Large intestine (tissue), 3 donors: ENCODE results near the gene KRCC1. TPM values are rescaled to one million over a fixed set of nuclear protein-coding genes. Genes with fewer than 3 reads are reported as not detected.
"Not testable (repeated sequence)": the region's sequence is repeated elsewhere in the genome, so short reads cannot be mapped to it uniquely, and the experiment has no call there.

Source experiments
- DNase-seq, 2 donors: peaks; one replicate each; pipeline versions ENCODE4 v3.0.0 to v3.0.0-alpha.2; 2013
- H3K27ac ChIP-seq: one replicate; pipeline ENCODE4 v1.5.1; 2013; ENCODE audit warnings: low read length
- H3K27me3 ChIP-seq: 2 replicates; pipeline ENCODE4 v1.6.1; 2013; ENCODE audit warnings: low read length; ENCODE audit not compliant: control insufficient read depth, insufficient read depth
- H3K36me3 ChIP-seq: 2 replicates; pipeline ENCODE4 v1.6.1; 2013; ENCODE audit warnings: low read length; ENCODE audit not compliant: control insufficient read depth, insufficient read depth
- H3K4me1 ChIP-seq: one replicate; pipeline ENCODE4 v1.6.1; 2013; ENCODE audit warnings: low read length; ENCODE audit not compliant: control insufficient read depth, insufficient read depth
- H3K4me3 ChIP-seq: one replicate; pipeline ENCODE4 v1.5.1; 2013; ENCODE audit warnings: low read length
- H3K9me3 ChIP-seq: one replicate; pipeline ENCODE4 v1.6.1; 2013; ENCODE audit warnings: mild to moderate bottlenecking, low read depth, low read length, moderate library complexity; ENCODE audit not compliant: control insufficient read depth
- WGBS: methylation state at CpG from one replicate; pipeline ENCODE4 v1.1.5; 2013; ENCODE audit warnings: low lambda C conversion rate; ENCODE audit not compliant: insufficient coverage; 5-methylcytosine and 5-hydroxymethylcytosine counted together
- polyA plus RNA-seq: library from polyadenylated mRNA; unstranded; fragments of 120-200 nt; gene quantifications from one replicate; pipeline ENCODE4 v1.2.1, GENCODE V29; 2013

KRCC1 gene
- polyA plus RNA-seq, 1 donor: 39.4 TPM

DNA sequence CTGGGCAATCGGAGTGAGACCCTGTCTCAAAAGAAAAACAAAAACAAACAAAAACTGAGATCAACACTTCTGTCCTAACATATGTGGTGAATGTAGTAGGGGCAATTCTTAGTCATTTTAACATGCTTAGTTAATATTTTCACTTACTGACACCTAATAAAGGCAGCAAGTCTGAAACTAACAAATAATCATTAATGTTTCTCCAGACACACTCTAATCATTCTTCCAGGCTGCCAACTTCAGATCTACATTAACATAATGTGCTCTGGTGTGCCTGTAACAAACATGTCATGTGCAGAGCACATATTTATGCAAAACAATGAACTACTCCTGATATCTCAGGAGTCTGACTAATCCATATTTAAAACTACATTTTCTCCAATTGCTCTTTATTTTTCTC, 6.0 kb downstream of the KRCC1 start:
- no peak overlapping the region for H3K4me3 ChIP-seq
- no peak overlapping the region for H3K27ac ChIP-seq
- WGBS: no CpG with 5 or more reads among the region's 1 CpG
- no peak for DNase-seq
- no peaks in the 10 kb centered on the region for H3K9me3 ChIP-seq
- no peaks in the 10 kb centered on the region for H3K36me3 ChIP-seq
- no peaks in the 10 kb centered on the region for H3K27me3 ChIP-seq
- peaks cover 5% of the 10 kb centered on the region for H3K4me1 ChIP-seq

DNA sequence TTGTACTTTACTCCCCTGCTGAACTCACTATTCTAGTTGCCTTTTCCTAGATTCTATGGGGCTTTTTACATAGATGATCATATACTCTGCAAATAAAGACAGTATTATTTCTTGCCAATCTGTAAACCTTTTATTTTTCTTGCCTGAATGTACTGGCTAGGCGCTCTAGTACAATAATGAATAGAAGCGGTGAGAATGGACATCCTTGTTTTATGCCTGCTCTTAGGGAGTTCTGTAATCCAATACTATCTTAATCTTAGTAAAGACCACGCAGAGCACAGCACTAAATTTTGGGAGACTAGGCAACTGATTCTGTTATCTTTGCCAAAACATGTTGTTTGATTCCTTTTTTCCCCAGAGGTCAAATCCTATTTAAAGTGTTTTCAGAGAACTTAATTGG, 7.0 kb downstream of the KRCC1 start:
- Histone ChIP-seq H3K27ac (no peak overlapping the region), H3K9me3 (no peaks in the 10 kb centered on the region), H3K4me3 (no peak overlapping the region), H3K4me1 (no peaks in the 10 kb centered on the region), H3K27me3 (no peaks in the 10 kb centered on the region), H3K36me3 (peaks cover 4% of the 10 kb centered on the region)
- no CpG with 5 or more reads among the region's 3 CpGs for WGBS
- DNase-seq: no peak

DNA sequence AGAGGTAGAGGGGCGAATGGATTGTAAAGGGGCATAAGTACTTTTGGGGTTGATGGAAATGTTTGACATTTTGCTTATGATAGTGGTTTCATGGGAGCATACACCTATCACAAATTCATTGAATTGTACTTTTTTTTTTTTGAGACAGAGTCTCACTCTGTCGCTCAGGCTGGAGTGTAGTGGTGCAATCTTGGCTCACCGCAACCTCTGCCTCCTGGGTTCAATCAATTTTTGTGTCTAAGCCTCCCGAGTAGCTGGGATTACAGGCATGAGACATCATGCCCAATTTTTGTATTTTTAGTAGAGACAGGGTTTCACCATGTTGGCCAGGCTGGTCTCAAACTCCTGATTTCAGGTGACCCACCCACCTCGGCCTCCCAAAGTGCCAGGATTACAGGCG, 10.0 kb downstream of the KRCC1 start:
- H3K27me3 ChIP-seq, DNase-seq, H3K36me3 ChIP-seq, H3K27ac ChIP-seq, H3K4me1 ChIP-seq, H3K9me3 ChIP-seq, H3K4me3 ChIP-seq: not testable (repeated sequence)
- no CpG with 5 or more reads among the region's 6 CpGs for WGBS

DNA sequence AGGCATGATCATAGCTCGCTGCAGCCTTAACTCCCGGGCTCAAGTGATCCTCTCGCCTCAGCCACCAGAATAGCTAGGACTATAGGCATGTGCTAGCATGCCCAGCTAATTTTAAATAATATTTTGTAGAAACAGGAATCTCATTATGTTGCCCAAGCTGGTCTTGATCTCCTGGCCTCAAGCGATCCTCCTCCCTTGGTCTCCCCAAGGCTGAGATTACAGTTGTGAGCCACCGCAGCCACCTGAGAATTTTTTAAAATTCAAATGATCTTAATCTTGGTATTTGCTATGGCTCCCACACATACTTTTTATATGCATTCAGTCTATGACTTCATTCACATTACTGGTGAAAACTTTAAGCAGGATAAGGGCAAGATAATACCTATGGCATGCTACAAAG, 13.1 kb downstream of the KRCC1 start:
- Histone ChIP-seq H3K9me3 (no peaks in the 10 kb centered on the region), H3K4me3 (no peak overlapping the region), H3K36me3 (peaks cover 4% of the 10 kb centered on the region), H3K4me1 (no peaks in the 10 kb centered on the region), H3K27me3 (no peaks in the 10 kb centered on the region), H3K27ac (no peak overlapping the region)
- DNase-seq: no peak
- WGBS: no CpG with 5 or more reads among the region's 5 CpGs

DNA sequence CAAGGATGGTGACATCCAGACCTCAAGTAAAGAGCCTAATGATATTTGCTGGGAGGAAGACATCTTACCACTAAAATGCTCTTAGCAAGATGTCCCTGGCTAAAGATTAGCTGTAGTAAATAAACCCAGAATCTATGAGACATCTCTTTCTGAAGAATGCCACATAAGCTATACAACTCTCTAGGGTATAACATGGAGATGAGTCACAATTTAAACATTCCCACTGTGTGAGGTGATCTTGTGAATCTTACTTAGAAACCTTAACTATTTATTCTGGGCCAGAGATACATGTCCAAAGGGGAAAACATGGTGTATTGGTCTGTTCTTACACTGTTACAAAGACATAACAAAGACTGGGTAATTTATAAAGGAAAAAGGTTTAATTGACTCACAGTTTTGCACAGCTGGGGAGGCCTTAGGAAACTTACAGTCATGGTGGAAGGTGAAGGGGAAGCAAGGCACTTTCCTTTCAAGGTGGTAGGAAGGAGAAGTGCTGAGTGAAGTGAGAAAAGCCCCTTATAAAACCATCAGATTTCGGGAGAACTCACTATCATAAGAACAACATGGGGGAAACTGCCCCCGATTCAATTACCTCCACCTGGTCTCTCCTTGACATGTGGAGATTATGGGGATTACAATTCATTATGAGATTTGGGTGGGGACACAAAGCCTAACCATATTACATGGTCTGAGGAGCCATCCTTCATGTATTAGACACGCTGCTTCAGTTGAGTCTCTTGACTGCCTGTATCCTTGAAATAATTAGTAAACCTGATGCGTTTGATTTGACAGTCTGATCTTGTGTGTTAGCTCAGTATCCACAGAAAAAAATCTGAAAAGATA, 17.1 kb downstream of the KRCC1 start:
- Histone ChIP-seq H3K4me3 (no peak overlapping the region), H3K4me1 (no peaks in the 10 kb centered on the region), H3K9me3 (no peaks in the 10 kb centered on the region), H3K27me3 (no peaks in the 10 kb centered on the region), H3K27ac (no peak overlapping the region), H3K36me3 (peaks cover 19% of the 10 kb centered on the region)
- DNase-seq: no peak
- 100% methylated on average over 1 of the region's 4 CpGs for WGBS

DNA sequence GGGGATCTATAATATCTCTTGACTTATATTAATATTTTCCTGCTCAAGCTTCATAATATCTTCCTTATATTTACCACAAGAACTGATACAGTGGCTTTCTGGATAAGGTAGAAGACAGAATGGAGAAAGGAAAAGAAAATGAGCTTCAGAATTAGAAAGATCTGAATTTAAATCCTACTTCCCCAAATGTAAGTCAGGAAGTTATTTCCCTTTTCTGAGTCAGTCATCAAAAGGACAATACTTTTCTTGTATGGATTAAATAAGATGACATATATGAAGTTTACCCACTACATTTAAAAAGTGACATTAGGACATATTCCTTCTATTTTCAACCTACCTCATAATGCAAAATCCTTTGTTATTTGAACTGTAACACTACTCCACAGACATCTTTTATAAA, 19.0 kb downstream of the KRCC1 start:
- H3K27me3 ChIP-seq: no peaks in the 10 kb centered on the region
- H3K27ac ChIP-seq: no peak overlapping the region
- no peak overlapping the region for H3K4me3 ChIP-seq
- DNase-seq: no peak
- peaks cover 31% of the 10 kb centered on the region for H3K36me3 ChIP-seq
- H3K4me1 ChIP-seq: no peaks in the 10 kb centered on the region
- H3K9me3 ChIP-seq: no peaks in the 10 kb centered on the region

DNA sequence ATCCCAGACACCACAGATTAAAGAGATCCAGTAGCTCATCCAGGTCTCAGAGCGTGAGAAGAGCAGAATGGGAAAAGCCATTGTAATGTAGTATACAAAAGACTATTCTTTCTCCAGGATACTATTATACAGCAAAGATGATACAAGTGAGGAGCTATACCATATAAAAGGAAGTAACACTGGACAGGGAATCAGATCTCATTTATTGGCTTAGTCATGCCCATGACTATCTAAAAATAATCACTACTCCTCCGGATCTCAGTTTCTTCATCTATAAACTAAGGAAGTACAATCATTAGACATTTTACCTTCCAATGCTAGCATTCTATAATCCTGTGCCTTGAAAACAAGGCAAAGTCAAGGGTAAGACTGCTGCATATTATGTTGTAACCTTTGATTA, 19.4 kb downstream of the KRCC1 start:
- Histone ChIP-seq H3K36me3 (peaks cover 31% of the 10 kb centered on the region), H3K27ac (no peak overlapping the region), H3K4me1 (no peaks in the 10 kb centered on the region), H3K27me3 (no peaks in the 10 kb centered on the region), H3K9me3 (no peaks in the 10 kb centered on the region), H3K4me3 (no peak overlapping the region)
- no CpG with 5 or more reads among the region's 2 CpGs for WGBS
- no peak for DNase-seq

DNA sequence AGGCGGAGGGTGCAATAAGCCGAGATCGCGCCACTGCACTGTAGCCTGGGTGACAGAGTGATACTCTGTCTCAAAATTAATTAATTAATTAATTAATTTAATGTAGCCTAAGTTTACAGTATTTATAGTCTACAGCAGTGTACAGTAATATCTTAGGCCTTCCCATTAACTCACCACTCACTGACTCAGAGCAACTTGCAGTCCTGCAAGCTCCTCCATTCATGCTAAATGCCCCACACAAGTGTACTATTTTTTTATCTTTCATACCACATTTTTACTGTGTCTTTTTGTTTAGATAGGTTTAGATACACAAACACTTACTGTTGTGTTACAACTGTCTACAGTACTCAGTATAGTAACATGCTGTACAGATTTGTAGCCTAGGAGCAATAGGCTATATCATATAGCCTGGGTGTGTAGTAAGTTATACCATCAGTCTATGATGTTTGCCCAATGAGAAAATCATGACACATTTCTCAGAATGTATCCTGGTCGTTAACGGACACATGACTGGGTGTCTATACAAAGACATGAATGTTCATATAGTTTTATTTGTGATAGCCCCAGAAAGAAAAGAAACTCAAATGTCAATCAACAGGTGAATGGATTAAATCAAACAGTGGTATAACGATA, 23.4 kb downstream of the KRCC1 start:
- no peak for DNase-seq
- Histone ChIP-seq H3K27ac (no peak overlapping the region), H3K9me3 (no peaks in the 10 kb centered on the region), H3K4me1 (no peaks in the 10 kb centered on the region), H3K4me3 (no peak overlapping the region), H3K27me3 (no peaks in the 10 kb centered on the region), H3K36me3 (peaks cover 47% of the 10 kb centered on the region)
- 91% methylated on average over 3 of the region's 7 CpGs for WGBS

DNA sequence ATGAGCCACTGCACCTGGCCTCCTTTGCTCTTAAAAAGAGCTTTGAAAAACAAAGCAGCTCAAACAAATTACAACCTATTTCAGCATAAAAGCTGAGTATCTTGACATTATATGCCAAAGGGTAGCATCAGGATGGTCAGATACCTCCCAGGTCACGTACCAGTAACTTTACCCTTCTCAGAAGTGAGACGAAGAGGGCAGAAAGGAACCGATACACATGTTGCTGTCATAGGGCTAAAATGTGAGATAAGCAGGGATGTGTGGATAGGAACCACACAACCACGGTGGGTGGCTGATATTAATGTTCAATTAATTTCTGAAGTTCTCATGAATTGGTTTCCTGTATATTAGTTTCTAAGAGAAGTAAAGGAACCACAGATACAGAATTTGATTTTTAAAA, 26.7 kb downstream of the KRCC1 start:
- H3K27me3 ChIP-seq: no peaks in the 10 kb centered on the region
- no peaks in the 10 kb centered on the region for H3K9me3 ChIP-seq
- no peaks in the 10 kb centered on the region for H3K4me1 ChIP-seq
- DNase-seq: no peak
- 80% methylated on average over 1 of the region's 4 CpGs for WGBS
- no peak overlapping the region for H3K4me3 ChIP-seq
- H3K27ac ChIP-seq: no peak overlapping the region
- H3K36me3 ChIP-seq: peaks cover 32% of the 10 kb centered on the region

DNA sequence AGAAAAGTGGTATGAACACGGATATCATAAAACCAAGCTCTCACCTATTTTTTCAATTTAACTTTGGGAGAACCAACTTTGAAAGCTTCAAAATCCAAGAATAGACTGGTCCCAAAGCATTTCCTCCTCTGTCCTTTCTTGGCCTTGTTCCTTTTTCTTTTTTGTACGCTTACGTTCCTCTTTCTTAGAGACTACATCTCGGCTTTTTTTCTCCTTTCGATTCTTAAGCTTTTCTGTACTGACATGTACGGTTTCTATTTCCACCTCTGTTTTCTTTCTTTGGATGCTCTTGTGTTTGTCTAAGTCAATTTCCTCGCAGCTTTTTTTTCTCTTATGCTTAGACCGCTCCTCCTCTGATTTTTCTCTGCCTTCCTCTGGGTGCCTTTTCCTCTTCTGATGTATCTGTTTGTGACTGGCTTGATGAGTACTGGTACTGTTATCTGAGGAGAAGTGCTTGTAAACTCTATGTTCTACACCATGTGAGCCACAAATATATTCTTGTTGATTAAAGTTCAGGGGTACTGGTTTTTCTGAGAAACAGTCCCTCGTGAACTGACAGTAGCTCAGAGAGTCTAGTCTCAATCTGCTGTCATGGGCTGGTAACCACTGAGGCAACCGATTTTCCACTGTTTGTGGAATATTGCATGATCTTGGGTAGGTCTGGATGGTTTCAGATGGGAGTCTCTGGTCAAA, 27.7 kb downstream of the KRCC1 start:
- H3K9me3 ChIP-seq: no peaks in the 10 kb centered on the region
- 92% methylated on average over 7 of the region's 10 CpGs for WGBS
- no peaks in the 10 kb centered on the region for H3K27me3 ChIP-seq
- H3K4me3 ChIP-seq: no peak overlapping the region
- no peak for DNase-seq
- no peaks in the 10 kb centered on the region for H3K4me1 ChIP-seq
- H3K27ac ChIP-seq: no peak overlapping the region
- peaks cover 25% of the 10 kb centered on the region for H3K36me3 ChIP-seq
